HepG2 (cell line): ENCODE data around the gene CEP104. TPM values are rescaled to one million over a fixed set of nuclear protein-coding genes. Genes with fewer than 3 reads are reported as not detected.

ENCODE experiments used
- ATAC-seq: fragments of 200-7000 bp; cut with Tn5 transposase; 3 replicates; pipeline ENCODE4 v1.9.1; 2020; ENCODE audit warnings: mild to moderate bottlenecking, moderate library complexity
- BruUV-seq: library from RNA; stranded (reverse); fragments of 400-500 nt; replicated peaks from 2 replicates; lab custom pipeline; 2021; lab: Mats Ljungman, UMichigan
- CTCF ChIA-PET: fragments of 300-600 bp; formaldehyde crosslinking; extraction: SDS; loops from one replicate; lab custom pipeline; 2021; ENCODE audit warnings: low total read pairs, inconsistent platforms, low intra/inter-chr PET ratio; lab: Yijun Ruan, JAX
- POLR2A ChIA-PET: fragments of 350-600 bp; sonication (Branson Sonifier 250); formaldehyde crosslinking; loops from one replicate; lab custom pipeline; 2020; ENCODE audit warnings: antibody characterized with exemption, inconsistent platforms; lab: Yijun Ruan, JAX
- DNase-seq: peaks from one replicate; pipeline ENCODE4 v3.0.0-alpha.2; 2015; ENCODE audit warnings: low spot score
- FAIRE-seq: peaks from 3 replicates; lab custom pipeline; 2011; peaks lifted over from hg19 to GRCh38; lab: Jason Lieb, UNC
- H2AFZ ChIP-seq: one replicate; pipeline ENCODE4 v1.6.1; 2011; ENCODE audit warnings: low read length, inconsistent platforms
- H3K27ac ChIP-seq: fragments of 300-600 bp; 3 replicates; pipeline ENCODE4 v1.8.0; 2011; ENCODE audit warnings: mixed run types, mild to moderate bottlenecking, mixed read lengths, low read length, inconsistent platforms; ENCODE audit not compliant: insufficient read depth; ENCODE audit errors: extremely low read length
- H3K27me3 ChIP-seq, 2 experiments: fragments of 200-600 bp in 1 of 2; 2 replicates in 1 of 2; 3 replicates in 1 of 2; pipeline versions ENCODE4 v1.6.0 to v1.8.0; 2011; ENCODE audit warnings: low read length in 2 of 2, mild to moderate bottlenecking in 2 of 2, moderate library complexity in 2 of 2, inconsistent platforms in 1 of 2; ENCODE audit not compliant: insufficient read depth in 2 of 2, control insufficient read depth in 1 of 2
- H3K36me3 ChIP-seq, 2 experiments: fragments of 200-600 bp in 1 of 2; replicated peaks in 1 of 2; 2 replicates in 1 of 2; 3 replicates in 1 of 2; pipeline versions ENCODE4 v1.5.1 to v1.8.0; 2011; ENCODE audit warnings: low read length in 2 of 2, inconsistent platforms in 1 of 2; ENCODE audit not compliant: insufficient read depth in 2 of 2, control insufficient read depth in 1 of 2
- H3K4me1 ChIP-seq: 2 replicates; pipeline ENCODE4 v1.5.1; 2012; ENCODE audit warnings: low read length, inconsistent platforms; ENCODE audit not compliant: insufficient read depth
- H3K4me2 ChIP-seq: 2 replicates; pipeline ENCODE4 v1.6.0; 2011; ENCODE audit warnings: low read depth, low read length, inconsistent platforms
- H3K4me3 ChIP-seq, 3 experiments: fragments of 200-600 bp in 1 of 3; sonication (generic), shearing (Covaris generic) in 1 of 3; replicated peaks in 1 of 3; 2 replicates each; pipeline ENCODE4 v1.5.1; 2011 to 2016; ENCODE audit warnings: low read length in 3 of 3, inconsistent platforms in 2 of 3, low read depth in 2 of 3, mild to moderate bottlenecking in 2 of 3, control low read depth in 1 of 3, mixed read lengths in 1 of 3; ENCODE audit not compliant: insufficient read depth in 1 of 3
- H3K79me2 ChIP-seq: one replicate; pipeline ENCODE4 v1.6.1; 2011; ENCODE audit warnings: low read length, inconsistent platforms; ENCODE audit not compliant: insufficient read depth
- H3K9ac ChIP-seq: 2 replicates; pipeline ENCODE4 v1.6.0; 2011; ENCODE audit warnings: mild to moderate bottlenecking, low read depth, low read length, inconsistent platforms; ENCODE audit not compliant: insufficient read depth
- H3K9me3 ChIP-seq: 2 replicates; pipeline ENCODE4 v1.5.1; 2012; ENCODE audit warnings: mild to moderate bottlenecking, low read length
- H4K20me1 ChIP-seq: 2 replicates; pipeline ENCODE4 v1.6.0; 2011; ENCODE audit warnings: inconsistent platforms, mild to moderate bottlenecking, low read length, moderate library complexity; ENCODE audit not compliant: insufficient read depth
- HNRNPUL1 ChIP-seq: fragments of 200-400 bp; formaldehyde crosslinking; IDR thresholded peaks from 2 replicates; pipeline ENCODE4 v1.6.1; 2017; ENCODE audit warnings: low read depth, mild to moderate bottlenecking, low read length, moderate library complexity
- SRSF1 ChIP-seq: fragments of 200-400 bp; formaldehyde crosslinking; optimal IDR thresholded peaks from 2 replicates; pipeline ENCODE3; 2017; ENCODE audit warnings: mild to moderate bottlenecking, low read depth, low read length, moderate library complexity
- ZNF891 ChIP-seq: sonication (generic); formaldehyde crosslinking; IDR thresholded peaks from 2 replicates; pipeline ENCODE4 v1.5.0; 2020; ENCODE audit warnings: mild to moderate bottlenecking, missing genetic modification reagents
- WGBS: methylation state at CpG from one replicate; pipeline ENCODE4 v1.1.6; 2017; ENCODE audit warnings: low lambda C conversion rate; 5-methylcytosine and 5-hydroxymethylcytosine counted together
- in situ Hi-C: cut with HindIII; loops from 2 replicates; pipeline ENCODE4 v1.10.0; 2017; ENCODE audit warnings: low pct_unique_long_range_greater_than_20kb; ENCODE audit not compliant: extremely low pct_ligation_motif_present
- intact Hi-C: fragments of 100-400 bp; cut with micrococcal nuclease; formaldehyde crosslinking; loops from one replicate; pipeline ENCODE4 v1.10.0; 2022; ENCODE audit not compliant: unreplicated experiment
- polyA plus RNA-seq, 8 experiments: library from polyadenylated mRNA; depleted of rRNA in 3 of 8; stranded (reverse) in 7 of 8; unstranded in 1 of 8; fragments of >200 nt; fragmentation: Illumina TruSeq in 4 of 8; extraction: Trizol in 4 of 8; gene quantifications; 2 replicates each; pipeline versions ENCODE4 v1.2.1 to v1.2.3, GENCODE V29; 2011 to 2016; ENCODE audit warnings: low read depth in 4 of 8, missing spikeins in 1 of 8, mixed read lengths in 1 of 8; ENCODE audit not compliant: insufficient read depth in 1 of 8
- total RNA-seq, 5 experiments: library from RNA; depleted of rRNA; stranded (reverse); fragments of >200 nt; fragmentation: Illumina TruSeq; extraction: Trizol; gene quantifications; 2 replicates each; pipeline ENCODE4 v1.2.3, GENCODE V29; 2016; ENCODE audit warnings: low read depth in 1 of 5
- TF ChIP-seq, protein P1 (sequence below): sonication (generic); formaldehyde crosslinking; IDR thresholded peaks from 2 replicates; pipeline ENCODE4 v1.8.0; 2023; ENCODE audit warnings: mild to moderate bottlenecking, missing genetic modification reagents
- TF ChIP-seq, protein P2 (sequence below): sonication (generic); formaldehyde crosslinking; IDR thresholded peaks from 2 replicates; pipeline ENCODE4 v1.4.0; 2020; ENCODE audit warnings: missing genetic modification reagents

Gene CEP104
- total and polyA plus RNA-seq, 2 of the 13 experiments (the other 11 are each of a cell fraction or from before 2014, with no cell fraction given) = 20.4 to 30.1 TPM

GRCh38 chr1:3825356-3825755 is 31.7 kb downstream of the CEP104 start (continued):
- TF ChIP-seq HNRNPUL1 = no peak
- TF ChIP-seq, all 625 proteins: peak for 0

DNA sequence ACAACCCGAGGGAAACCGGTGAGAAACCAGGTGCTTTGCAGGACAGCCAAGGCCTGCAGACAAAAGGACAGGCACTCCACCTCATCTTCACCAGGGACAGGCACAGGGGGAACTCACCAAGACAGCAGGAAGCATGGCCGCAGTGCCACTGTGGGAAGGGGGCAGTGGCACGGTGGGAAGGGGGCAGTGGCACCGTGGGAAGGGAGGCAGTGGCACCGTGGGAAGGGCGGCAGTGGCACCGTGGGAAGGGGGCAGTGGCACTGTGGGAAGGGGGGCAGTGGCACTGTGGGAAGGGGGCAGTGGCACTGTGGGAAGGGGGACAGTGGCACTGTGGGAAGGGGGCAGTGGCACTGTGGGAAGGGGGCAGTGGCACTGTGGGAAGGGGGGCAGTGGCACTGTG is 32.4 kb downstream of the CEP104 start:
- H3K36me3 ChIP-seq = peaks cover 15 to 52% of the 10 kb centered on the region in 2 experiments; a peak in 4 of 5 replicates
- no peak overlapping the region for H3K4me2 ChIP-seq
- POLR2A ChIA-PET = no interaction called here
- no peak overlapping the region for H3K4me3 ChIP-seq
- CTCF ChIA-PET = no interaction called here
- WGBS = 76% methylated on average over 8 of the region's 8 CpGs
- H3K79me2 ChIP-seq = no peaks in the 10 kb centered on the region
- no peaks in the 10 kb centered on the region for H3K4me1 ChIP-seq
- no peak overlapping the region for H2AFZ ChIP-seq
- intact Hi-C loops (no loop called here), in situ Hi-C loops (no loop called here)
- H3K9me3 ChIP-seq = no peaks in the 10 kb centered on the region
- TF ChIP-seq, protein P1, sequence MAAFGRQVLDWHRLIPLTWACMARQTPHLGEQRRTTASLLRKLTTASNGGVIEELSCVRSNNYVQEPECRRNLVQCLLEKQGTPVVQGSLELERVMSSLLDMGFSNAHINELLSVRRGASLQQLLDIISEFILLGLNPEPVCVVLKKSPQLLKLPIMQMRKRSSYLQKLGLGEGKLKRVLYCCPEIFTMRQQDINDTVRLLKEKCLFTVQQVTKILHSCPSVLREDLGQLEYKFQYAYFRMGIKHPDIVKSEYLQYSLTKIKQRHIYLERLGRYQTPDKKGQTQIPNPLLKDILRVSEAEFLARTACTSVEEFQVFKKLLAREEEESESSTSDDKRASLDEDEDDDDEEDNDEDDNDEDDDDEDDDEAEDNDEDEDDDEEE = no peak
- TF ChIP-seq SRSF1 (no peak), ZNF891 (no peak)
- no peak for ATAC-seq
- BruUV-seq = no TSS peak
- no peaks in the 10 kb centered on the region for H3K27me3 ChIP-seq
- no peaks in the 10 kb centered on the region for H4K20me1 ChIP-seq
- no peak overlapping the region for H3K9ac ChIP-seq
- no peak overlapping the region for H3K27ac ChIP-seq
- no peak for DNase-seq
- FAIRE-seq = no peak

DNA sequence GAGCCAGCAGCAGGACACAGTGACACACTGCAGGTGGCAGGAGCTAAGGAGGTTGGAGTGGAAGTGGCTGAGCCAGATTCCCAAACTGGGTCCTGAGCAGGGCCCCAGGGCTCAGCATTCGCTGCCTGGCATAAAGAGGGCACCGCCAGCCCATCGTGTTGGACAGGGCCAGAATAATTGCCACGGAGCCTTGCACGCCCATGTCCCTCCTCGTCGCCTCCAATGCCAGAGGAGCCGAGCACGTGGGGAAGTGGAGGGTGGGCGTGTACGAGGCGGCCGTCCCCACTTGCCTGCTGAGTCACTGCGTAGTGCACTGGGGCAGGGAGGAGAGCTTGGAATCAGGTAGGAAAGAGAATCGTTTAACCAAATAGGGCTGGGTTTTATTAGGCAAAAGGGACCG is 34.6 kb downstream of the CEP104 start:
- no peaks in the 10 kb centered on the region for H4K20me1 ChIP-seq
- CTCF ChIA-PET = no interaction called here
- TF ChIP-seq, protein P2, sequence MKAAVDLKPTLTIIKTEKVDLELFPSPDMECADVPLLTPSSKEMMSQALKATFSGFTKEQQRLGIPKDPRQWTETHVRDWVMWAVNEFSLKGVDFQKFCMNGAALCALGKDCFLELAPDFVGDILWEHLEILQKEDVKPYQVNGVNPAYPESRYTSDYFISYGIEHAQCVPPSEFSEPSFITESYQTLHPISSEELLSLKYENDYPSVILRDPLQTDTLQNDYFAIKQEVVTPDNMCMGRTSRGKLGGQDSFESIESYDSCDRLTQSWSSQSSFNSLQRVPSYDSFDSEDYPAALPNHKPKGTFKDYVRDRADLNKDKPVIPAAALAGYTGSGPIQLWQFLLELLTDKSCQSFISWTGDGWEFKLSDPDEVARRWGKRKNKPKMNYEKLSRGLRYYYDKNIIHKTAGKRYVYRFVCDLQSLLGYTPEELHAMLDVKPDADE (CRISPR knock-in tag) = no peak
- H3K4me2 ChIP-seq = no peak overlapping the region
- no TSS peak for BruUV-seq
- no peak overlapping the region for H3K4me3 ChIP-seq
- POLR2A ChIA-PET = no interaction called here
- H3K36me3 ChIP-seq = peaks cover 12 to 32% of the 10 kb centered on the region in 2 experiments; a peak in 4 of 5 replicates
- H3K27me3 ChIP-seq = no peaks in the 10 kb centered on the region
- H3K27ac ChIP-seq = no peak overlapping the region
- in situ Hi-C loops = no loop called here
- no peaks in the 10 kb centered on the region for H3K4me1 ChIP-seq
- no peaks in the 10 kb centered on the region for H3K9me3 ChIP-seq
- WGBS = 87% methylated on average over 12 of the region's 16 CpGs
- DNase-seq = no peak
- H3K9ac ChIP-seq = no peak overlapping the region
- no peak for FAIRE-seq
- no peak overlapping the region for H2AFZ ChIP-seq
- H3K79me2 ChIP-seq = no peaks in the 10 kb centered on the region
- intact Hi-C loops = no loop called here
- no peak for ATAC-seq
